Pulmonary artery endothelial cell (primary cell): Measurements from ENCODE around the gene ALOX12. TPM values are rescaled to one million over a fixed set of nuclear protein-coding genes. Genes with fewer than 3 reads are reported as not detected.
"Not testable (repeated sequence)": the region's sequence is repeated elsewhere in the genome, so short reads cannot be mapped to it uniquely, and the experiment has no call there.

Experiments used
- DNase-seq: peaks from one replicate; pipeline ENCODE4 v3.0.0-alpha.2; 2011; ENCODE audit warnings: low read depth, low spot score
- total RNA-seq: library from RNA; depleted of rRNA; stranded (reverse); fragments of >200 nt; gene quantifications from 2 replicates; pipeline ENCODE4 v1.2.3, GENCODE V29; 2014

Gene ALOX12
- not detected in 2 replicates for total RNA-seq

GRCh38 chr17:6995500-6996255 is at the start of gene ALOX12:
Gene ALOX12, plus strand, starts transcription at chr17:6996049. Its CDS starts 69 bp downstream, at chr17:6996118.
- no peak for DNase-seq

GRCh38 chr17:6947745-6948144 is 48.1 kb upstream of the ALOX12 start:
- DNase-seq: no peak

- DNase-seq: no peak
Measured at GRCh38 chr17:6948562-6948961, 47.3 kb upstream of the ALOX12 start.

- no peak for DNase-seq
Measured at GRCh38 chr17:6948976-6949375, 46.9 kb upstream of the ALOX12 start.

- DNase-seq: not testable (repeated sequence)
Measured at GRCh38 chr17:6950938-6951337, 44.9 kb upstream of the ALOX12 start.

GRCh38 chr17:6953689-6954088 is 42.2 kb upstream of the ALOX12 start:
- DNase-seq: no peak

- no peak for DNase-seq
Measured at GRCh38 chr17:6959700-6960099, 36.1 kb upstream of the ALOX12 start.

- no peak for DNase-seq
Measured at GRCh38 chr17:6969323-6969726, 26.5 kb upstream of the ALOX12 start.

- no peak for DNase-seq
Measured at GRCh38 chr17:6970992-6971391, 24.9 kb upstream of the ALOX12 start.

GRCh38 chr17:6979440-6979839 is 16.4 kb upstream of the ALOX12 start:
- DNase-seq: not testable (repeated sequence)

- DNase-seq: no peak
Measured at GRCh38 chr17:6981426-6981825, 14.4 kb upstream of the ALOX12 start.

- no peak for DNase-seq
Measured at GRCh38 chr17:6985266-6985665, 10.6 kb upstream of the ALOX12 start.

- peak; percentile 43 for DNase-seq
Measured at GRCh38 chr17:6986676-6987075, 9.2 kb upstream of the ALOX12 start.

- DNase-seq: no peak
Measured at GRCh38 chr17:6989779-6990178, 6.1 kb upstream of the ALOX12 start.

- DNase-seq: not testable (repeated sequence)
Measured at GRCh38 chr17:6993613-6994056, 2.2 kb upstream of the ALOX12 start.

- no peak for DNase-seq
Measured at GRCh38 chr17:6994118-6994598, 1.7 kb upstream of the ALOX12 start.

GRCh38 chr17:6994666-6995256 is 1.1 kb upstream of the ALOX12 start:
- DNase-seq: no peak

GRCh38 chr17:6996256-6997011 is 585 bp downstream of the ALOX12 start:
- DNase-seq: no peak

GRCh38 chr17:6997171-6997570 is 1.3 kb downstream of the ALOX12 start:
- DNase-seq: no peak

GRCh38 chr17:6998855-6999508 is 3.1 kb downstream of the ALOX12 start:
- DNase-seq: no peak

GRCh38 chr17:7001318-7001961 is 5.6 kb downstream of the ALOX12 start:
- no peak for DNase-seq
